Glutamatergic neuron (in vitro differentiated cells): ENCODE data around the gene TMEM37. TPM values are rescaled to one million over a fixed set of nuclear protein-coding genes. Genes with fewer than 3 reads are reported as not detected.

ENCODE experiments used
- DNase-seq: peaks from one replicate; pipeline ENCODE4 v3.0.0; 2022
- H3K27ac Mint-ChIP-seq: one replicate; pipeline ENCODE4 v1.8.0; 2020; ENCODE audit warnings: mild to moderate bottlenecking, mixed read lengths, inconsistent platforms; ENCODE audit not compliant: unreplicated experiment
- H3K27me3 Mint-ChIP-seq: one replicate; pipeline ENCODE4 v1.8.0; 2020; ENCODE audit warnings: mild to moderate bottlenecking, moderate library complexity, mixed read lengths, inconsistent platforms; ENCODE audit not compliant: unreplicated experiment
- H3K36me3 Mint-ChIP-seq: one replicate; pipeline ENCODE4 v1.8.0; 2020; ENCODE audit warnings: mild to moderate bottlenecking, mixed read lengths, inconsistent platforms; ENCODE audit not compliant: unreplicated experiment
- H3K4me1 Mint-ChIP-seq: one replicate; pipeline ENCODE4 v1.8.0; 2020; ENCODE audit warnings: mild to moderate bottlenecking, low read depth, mixed read lengths, inconsistent platforms; ENCODE audit not compliant: unreplicated experiment
- H3K4me3 Mint-ChIP-seq: one replicate; pipeline ENCODE4 v1.8.0; 2020; ENCODE audit warnings: mild to moderate bottlenecking, mixed read lengths, inconsistent platforms; ENCODE audit not compliant: unreplicated experiment
- H3K9me3 Mint-ChIP-seq: one replicate; pipeline ENCODE4 v1.8.0; 2020; ENCODE audit warnings: mild to moderate bottlenecking, moderate library complexity, mixed read lengths, inconsistent platforms; ENCODE audit not compliant: unreplicated experiment
- CTCF ChIP-seq: fragments of 200-600 bp; sonication (generic); IDR thresholded peaks from one replicate; pipeline ENCODE4 v1.5.0; 2021; ENCODE audit not compliant: partially characterized antibody, unreplicated experiment
- total RNA-seq: library from RNA; stranded (reverse); fragmentation: NEBNext Ultra II Directional; extraction: Animal tissue kit (Norgen Biotek cat#: 25700); gene quantifications from one replicate; pipeline ENCODE4 v1.2.1, GENCODE V29; 2021; ENCODE audit not compliant: unreplicated experiment

The TMEM37 gene
- total RNA-seq, 1 donor from 2014 or later: not detected

- TF ChIP-seq CTCF: no peak
- peaks cover 2% of the 10 kb centered on the region for H3K9me3 Mint-ChIP-seq
- H3K4me1 Mint-ChIP-seq: no peaks in the 10 kb centered on the region
- H3K27me3 Mint-ChIP-seq: no peaks in the 10 kb centered on the region
- no peak overlapping the region for H3K27ac Mint-ChIP-seq
- no peak for DNase-seq
- H3K4me3 Mint-ChIP-seq: no peak overlapping the region
- no peaks in the 10 kb centered on the region for H3K36me3 Mint-ChIP-seq
Observed at GRCh38 chr2:119462574-119462973, 30.9 kb downstream of the TMEM37 start.

- Mint-ChIP-seq H3K4me1 (no peaks in the 10 kb centered on the region), H3K4me3 (no peak overlapping the region), H3K9me3 (peaks cover 2% of the 10 kb centered on the region), H3K36me3 (no peaks in the 10 kb centered on the region), H3K27ac (no peak overlapping the region), H3K27me3 (no peaks in the 10 kb centered on the region)
- TF ChIP-seq CTCF: no peak
- DNase-seq: no peak
Observed at GRCh38 chr2:119463136-119463535, 31.5 kb downstream of the TMEM37 start.

GRCh38 chr2:119463990-119464389 is 32.3 kb downstream of the TMEM37 start:
- H3K4me1 Mint-ChIP-seq: no peaks in the 10 kb centered on the region
- H3K27ac Mint-ChIP-seq: no peak overlapping the region
- DNase-seq: no peak
- no peak overlapping the region for H3K4me3 Mint-ChIP-seq
- no peaks in the 10 kb centered on the region for H3K36me3 Mint-ChIP-seq
- H3K9me3 Mint-ChIP-seq: peaks cover 2% of the 10 kb centered on the region
- no peaks in the 10 kb centered on the region for H3K27me3 Mint-ChIP-seq
- TF ChIP-seq CTCF: no peak

GRCh38 chr2:119464981-119465380 is 33.3 kb downstream of the TMEM37 start:
- Mint-ChIP-seq H3K4me1 (no peaks in the 10 kb centered on the region), H3K27me3 (no peaks in the 10 kb centered on the region), H3K9me3 (peaks cover 2% of the 10 kb centered on the region), H3K4me3 (no peak overlapping the region), H3K36me3 (no peaks in the 10 kb centered on the region), H3K27ac (no peak overlapping the region)
- no peak for DNase-seq
- no peak for TF ChIP-seq CTCF

- H3K27me3 Mint-ChIP-seq: no peaks in the 10 kb centered on the region
- no peak overlapping the region for H3K4me3 Mint-ChIP-seq
- DNase-seq: no peak
- no peaks in the 10 kb centered on the region for H3K36me3 Mint-ChIP-seq
- no peak for TF ChIP-seq CTCF
- peaks cover 2% of the 10 kb centered on the region for H3K9me3 Mint-ChIP-seq
- H3K4me1 Mint-ChIP-seq: no peaks in the 10 kb centered on the region
- H3K27ac Mint-ChIP-seq: no peak overlapping the region
Observed at GRCh38 chr2:119465687-119466086, 34.0 kb downstream of the TMEM37 start.
